ENCODE data around the gene ABCC1.

ABCC1 gene

GRCh38 chr16:16050106-16050505 lies 100.7 kb downstream of the ABCC1 start:
- DNase-seq (ENCODE audit: low spot score): no peak

- no peak for DNase-seq (ENCODE audit: low spot score)
Observed at GRCh38 chr16:16051132-16051531, 101.7 kb downstream of the ABCC1 start.

GRCh38 chr16:16052916-16053315 lies 103.5 kb downstream of the ABCC1 start:
- no peak for DNase-seq (ENCODE audit: low spot score)

- DNase-seq (ENCODE audit: low spot score): no peak
Observed at GRCh38 chr16:16057102-16057501, 107.7 kb downstream of the ABCC1 start.

GRCh38 chr16:16059160-16059559 lies 109.7 kb downstream of the ABCC1 start:
- DNase-seq (ENCODE audit: low spot score): no peak

GRCh38 chr16:16059895-16060590 lies 110.6 kb downstream of the ABCC1 start:
- no peak for DNase-seq (ENCODE audit: low spot score)

GRCh38 chr16:16062023-16062937 lies 112.9 kb downstream of the ABCC1 start:
- no peak for DNase-seq (ENCODE audit: low spot score)

GRCh38 chr16:16063683-16064082 lies 114.3 kb downstream of the ABCC1 start:
- DNase-seq (ENCODE audit: low spot score): no peak

GRCh38 chr16:16064874-16065384 lies 115.5 kb downstream of the ABCC1 start:
- no peak for DNase-seq (ENCODE audit: low spot score)

- DNase-seq (ENCODE audit: low spot score): no peak
Observed at GRCh38 chr16:16067127-16067526, 117.7 kb downstream of the ABCC1 start.

- DNase-seq (ENCODE audit: low spot score): no peak
Observed at GRCh38 chr16:16071631-16072244, 122.3 kb downstream of the ABCC1 start.

GRCh38 chr16:16073001-16073545 lies 123.7 kb downstream of the ABCC1 start:
- no peak for DNase-seq (ENCODE audit: low spot score)

GRCh38 chr16:16073891-16074881 lies 124.8 kb downstream of the ABCC1 start:
- DNase-seq (ENCODE audit: low spot score): no peak

- no peak for DNase-seq (ENCODE audit: low spot score)
Observed at GRCh38 chr16:16075488-16076422, 126.3 kb downstream of the ABCC1 start.

GRCh38 chr16:16076423-16076813 lies 127.0 kb downstream of the ABCC1 start:
- DNase-seq (ENCODE audit: low spot score): no peak

- DNase-seq (ENCODE audit: low spot score): no peak
Observed at GRCh38 chr16:16080465-16081065, 131.1 kb downstream of the ABCC1 start.

- no peak for DNase-seq (ENCODE audit: low spot score)
Observed at GRCh38 chr16:16081141-16081540, 131.7 kb downstream of the ABCC1 start.

GRCh38 chr16:16082255-16082654 lies 132.8 kb downstream of the ABCC1 start:
- DNase-seq (ENCODE audit: low spot score): no peak

- DNase-seq (ENCODE audit: low spot score): no peak
Observed at GRCh38 chr16:16083421-16084156, 134.2 kb downstream of the ABCC1 start.
